Activated naive CD8-positive, alpha-beta T cell treated with anti-CD3 and anti-CD28 coated beads for 36 hours (primary cell): Measurements from ENCODE around the gene SPG7. TPM values are rescaled to one million over a fixed set of nuclear protein-coding genes. Genes with fewer than 3 reads are reported as not detected.

ENCODE experiments used
- DNase-seq: peaks from one replicate; pipeline ENCODE4 v3.0.0; 2021
- H3K27ac Mint-ChIP-seq: one replicate; pipeline ENCODE4 v1.8.0; 2022; ENCODE audit warnings: mild to moderate bottlenecking, moderate library complexity, mixed read lengths
- H3K27me3 Mint-ChIP-seq: one replicate; pipeline ENCODE4 v1.8.0; 2022; ENCODE audit warnings: mild to moderate bottlenecking, mixed read lengths
- H3K36me3 Mint-ChIP-seq: one replicate; pipeline ENCODE4 v1.8.0; 2021; ENCODE audit warnings: mild to moderate bottlenecking, mixed read lengths
- H3K4me1 Mint-ChIP-seq: one replicate; pipeline ENCODE4 v1.8.0; 2021; ENCODE audit warnings: mixed read lengths
- H3K4me3 Mint-ChIP-seq: one replicate; pipeline ENCODE4 v1.8.0; 2022; ENCODE audit warnings: mild to moderate bottlenecking, moderate library complexity, mixed read lengths
- H3K9me3 Mint-ChIP-seq: one replicate; pipeline ENCODE4 v1.8.0; 2022; ENCODE audit warnings: mixed read lengths
- total RNA-seq, 2 experiments: library from RNA; stranded (reverse); gene quantifications; one replicate each; pipeline ENCODE4 v1.2.3, GENCODE V29; 2021

The SPG7 gene
- total RNA-seq, 2 experiments from 2014 or later, result 63.1 to 76.7 TPM

DNA sequence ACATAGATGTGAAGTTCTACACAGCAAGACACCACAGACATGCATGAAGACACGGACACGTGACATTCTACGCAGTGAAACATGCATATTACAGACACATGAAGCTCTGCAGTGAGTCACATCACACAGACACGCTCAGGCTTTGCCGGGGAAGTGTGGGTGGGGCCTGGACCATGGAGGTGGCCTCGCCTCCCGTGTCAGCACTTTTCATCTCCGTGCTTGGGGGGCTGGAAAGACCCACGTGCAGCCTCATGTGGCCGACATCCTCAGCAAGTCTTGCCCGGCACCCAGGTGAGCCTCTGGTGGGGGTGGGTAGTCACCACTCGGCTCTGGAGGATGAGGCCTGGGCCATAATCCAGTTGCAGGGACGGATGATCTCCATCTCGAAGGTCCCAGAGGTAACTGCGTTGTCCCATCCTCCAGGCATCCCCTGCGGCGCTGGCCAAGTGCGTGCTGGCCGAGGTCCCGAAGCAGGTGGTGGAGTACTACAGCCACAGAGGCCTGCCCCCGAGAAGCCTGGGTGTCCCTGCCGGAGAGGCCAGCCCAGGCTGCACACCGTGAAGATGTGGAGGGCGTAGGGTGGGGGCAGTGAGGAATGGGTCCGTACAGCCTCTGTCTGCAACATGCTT, 88.0 kb downstream of the SPG7 start:
- no peak overlapping the region for H3K4me3 Mint-ChIP-seq
- H3K9me3 Mint-ChIP-seq, result no peaks in the 10 kb centered on the region
- no peaks in the 10 kb centered on the region for H3K36me3 Mint-ChIP-seq

DNA sequence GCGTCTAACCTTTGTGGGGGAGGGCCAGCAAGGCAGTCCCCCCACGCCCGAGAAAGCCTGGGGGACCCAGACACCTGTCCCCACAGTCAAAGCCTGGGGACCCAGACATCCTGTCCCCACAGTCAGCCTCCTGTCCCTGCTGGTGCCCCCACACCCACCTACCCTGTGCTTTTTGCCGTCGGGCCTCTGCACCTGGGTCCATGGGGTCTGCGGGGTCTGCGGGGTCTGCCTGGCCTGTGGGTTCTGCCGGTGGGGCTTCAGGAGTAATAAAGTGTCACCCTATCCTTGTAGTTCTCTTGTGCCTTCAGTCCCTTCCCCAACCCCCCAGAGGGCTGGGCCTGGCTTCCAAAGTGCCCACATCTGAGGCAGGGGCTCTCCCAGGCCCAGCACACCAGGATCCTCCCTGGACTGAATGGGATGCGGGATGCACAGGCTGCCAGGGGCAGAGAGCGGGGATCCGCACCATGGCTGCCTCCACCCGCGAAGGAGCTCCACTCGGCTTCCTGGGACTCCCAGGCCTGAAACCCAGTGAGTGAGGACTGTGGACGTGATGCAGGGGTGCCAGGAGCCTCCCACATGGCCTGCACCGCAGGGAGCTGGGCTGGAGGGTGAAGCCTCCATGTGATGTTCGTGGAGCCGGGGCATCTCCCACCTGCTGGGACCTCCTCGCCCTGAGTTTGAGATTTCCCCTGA, 88.9 kb downstream of the SPG7 start:
- no peaks in the 10 kb centered on the region for H3K9me3 Mint-ChIP-seq
- H3K36me3 Mint-ChIP-seq, result no peaks in the 10 kb centered on the region
- no peaks in the 10 kb centered on the region for H3K27me3 Mint-ChIP-seq
- H3K4me1 Mint-ChIP-seq, result peaks cover 5% of the 10 kb centered on the region
- no peak overlapping the region for H3K4me3 Mint-ChIP-seq
- no peak for DNase-seq
- H3K27ac Mint-ChIP-seq, result no peak overlapping the region

More for the DNA sequence above, 88.0 kb downstream of the SPG7 start:
- no peak overlapping the region for H3K27ac Mint-ChIP-seq
- peaks cover 5% of the 10 kb centered on the region for H3K4me1 Mint-ChIP-seq
- no peaks in the 10 kb centered on the region for H3K27me3 Mint-ChIP-seq
- DNase-seq, result no peak

DNA sequence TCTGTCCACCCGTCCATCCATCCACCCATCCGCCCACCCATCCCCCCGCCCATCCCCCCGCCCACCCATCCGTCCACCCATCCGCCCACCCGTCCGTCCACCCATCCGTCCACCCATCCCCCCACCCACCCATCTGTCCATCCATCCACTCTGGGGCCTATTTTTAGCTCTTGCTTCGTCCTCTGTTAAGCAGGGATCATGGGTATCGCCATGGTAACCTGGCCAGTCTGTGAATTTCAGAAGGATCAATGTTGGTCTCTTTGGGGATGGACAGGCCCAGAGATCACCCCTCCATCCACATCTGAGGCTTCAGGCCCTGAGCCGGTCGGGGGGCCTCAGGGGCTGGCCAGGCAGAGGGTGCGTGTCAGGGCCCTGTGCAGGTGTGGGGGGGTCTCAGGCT, 90.0 kb downstream of the SPG7 start:
- no peaks in the 10 kb centered on the region for H3K9me3 Mint-ChIP-seq
- peaks cover 13% of the 10 kb centered on the region for H3K4me1 Mint-ChIP-seq

DNA sequence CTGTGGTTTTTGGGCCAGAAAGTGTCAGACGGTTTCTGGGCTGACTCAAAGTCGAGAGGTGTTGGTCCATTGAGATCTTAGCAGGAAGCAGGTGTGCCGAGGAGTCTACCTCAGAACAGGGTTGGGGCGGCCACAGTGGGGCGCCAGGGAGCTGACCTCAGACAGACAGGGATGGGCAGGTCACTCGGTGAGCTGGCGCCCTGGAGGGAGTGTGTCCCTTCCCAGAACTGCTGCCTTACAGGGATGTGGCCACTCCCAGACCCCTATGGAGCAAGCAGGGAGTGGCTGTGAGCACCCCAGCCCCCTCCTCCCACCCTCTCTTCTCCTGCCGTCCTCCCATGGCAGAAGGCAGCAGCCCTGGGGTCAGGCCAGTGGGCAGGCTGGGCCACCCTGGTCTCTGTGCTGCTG, 91.3 kb downstream of the SPG7 start:
- Mint-ChIP-seq H3K36me3 (no peaks in the 10 kb centered on the region), H3K9me3 (no peaks in the 10 kb centered on the region), H3K4me3 (no peak overlapping the region), H3K27me3 (no peaks in the 10 kb centered on the region), H3K4me1 (peaks cover 8% of the 10 kb centered on the region), H3K27ac (no peak overlapping the region)
- DNase-seq, result peak; percentile 46

More for the DNA sequence above, 90.0 kb downstream of the SPG7 start:
- H3K27ac Mint-ChIP-seq, result no peak overlapping the region
- no peaks in the 10 kb centered on the region for H3K27me3 Mint-ChIP-seq
- no peaks in the 10 kb centered on the region for H3K36me3 Mint-ChIP-seq
- H3K4me3 Mint-ChIP-seq, result no peak overlapping the region
- no peak for DNase-seq

DNA sequence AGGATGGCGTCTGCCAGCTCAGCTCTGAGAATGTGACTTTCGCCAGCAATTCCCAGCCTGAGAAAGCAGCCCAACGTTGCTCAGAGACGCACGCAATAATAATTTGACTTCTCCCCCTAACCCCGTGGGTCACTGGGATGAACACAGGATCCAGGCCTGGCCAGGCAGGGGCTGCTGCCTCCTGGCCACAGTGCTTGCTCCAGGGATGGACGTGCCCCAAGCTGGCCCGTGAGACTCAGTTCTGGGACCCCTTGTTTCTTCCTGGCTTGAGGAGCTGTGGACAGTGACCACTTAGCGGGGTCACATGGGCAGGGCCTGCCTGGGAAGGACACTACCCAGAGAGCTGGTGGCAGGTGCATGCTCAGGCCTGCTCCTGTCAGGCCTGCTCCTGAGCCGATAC, 91.7 kb downstream of the SPG7 start:
- Mint-ChIP-seq H3K4me1 (peaks cover 8% of the 10 kb centered on the region), H3K4me3 (no peak overlapping the region), H3K36me3 (no peaks in the 10 kb centered on the region), H3K9me3 (no peaks in the 10 kb centered on the region), H3K27ac (no peak overlapping the region), H3K27me3 (no peaks in the 10 kb centered on the region)
- no peak for DNase-seq

DNA sequence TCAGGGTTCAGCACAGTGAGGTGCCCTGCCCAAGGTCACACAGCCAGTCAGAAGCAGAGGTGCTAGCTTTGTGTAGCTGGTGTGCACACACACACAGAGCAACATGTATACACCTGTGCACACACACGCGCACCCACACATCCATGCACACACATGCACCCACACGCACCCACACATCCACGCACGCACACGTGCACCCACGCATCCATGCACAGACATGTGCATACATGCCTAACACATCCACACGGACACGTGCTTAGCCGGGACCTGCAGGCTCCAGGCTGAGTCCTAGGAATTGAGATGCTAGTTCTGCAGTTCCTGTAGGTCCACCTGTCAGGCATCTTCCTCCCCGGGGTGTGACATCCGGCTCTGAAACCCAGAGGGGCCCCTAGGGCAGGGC, 92.2 kb downstream of the SPG7 start:
- Mint-ChIP-seq H3K4me1 (peaks cover 8% of the 10 kb centered on the region), H3K9me3 (no peaks in the 10 kb centered on the region), H3K4me3 (no peak overlapping the region), H3K27me3 (no peaks in the 10 kb centered on the region), H3K36me3 (no peaks in the 10 kb centered on the region), H3K27ac (no peak overlapping the region)
- DNase-seq, result no peak

DNA sequence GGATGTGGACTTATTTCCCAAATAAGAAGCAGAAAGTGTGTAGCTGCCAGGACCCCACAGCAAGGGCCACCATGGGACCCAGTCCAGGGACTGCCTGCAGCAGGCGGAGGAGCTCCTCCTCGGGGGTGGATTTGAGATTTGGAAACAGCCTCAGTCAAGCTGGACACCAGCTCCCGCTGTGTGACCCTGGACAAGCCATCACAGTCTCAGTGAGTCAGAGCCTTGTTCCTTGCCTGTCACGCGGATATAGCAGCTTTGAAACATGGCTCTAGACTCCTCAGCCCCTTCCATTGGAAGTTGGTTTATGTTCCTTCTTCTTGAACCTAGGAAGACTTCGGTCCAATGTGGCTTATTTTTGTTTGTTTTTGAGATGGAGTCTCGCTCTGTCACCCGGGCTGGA, 92.8 kb downstream of the SPG7 start:
- no peak overlapping the region for H3K4me3 Mint-ChIP-seq
- H3K27ac Mint-ChIP-seq, result no peak overlapping the region
- no peaks in the 10 kb centered on the region for H3K27me3 Mint-ChIP-seq
- peaks cover 8% of the 10 kb centered on the region for H3K4me1 Mint-ChIP-seq
- no peak for DNase-seq
- H3K36me3 Mint-ChIP-seq, result no peaks in the 10 kb centered on the region
- no peaks in the 10 kb centered on the region for H3K9me3 Mint-ChIP-seq

DNA sequence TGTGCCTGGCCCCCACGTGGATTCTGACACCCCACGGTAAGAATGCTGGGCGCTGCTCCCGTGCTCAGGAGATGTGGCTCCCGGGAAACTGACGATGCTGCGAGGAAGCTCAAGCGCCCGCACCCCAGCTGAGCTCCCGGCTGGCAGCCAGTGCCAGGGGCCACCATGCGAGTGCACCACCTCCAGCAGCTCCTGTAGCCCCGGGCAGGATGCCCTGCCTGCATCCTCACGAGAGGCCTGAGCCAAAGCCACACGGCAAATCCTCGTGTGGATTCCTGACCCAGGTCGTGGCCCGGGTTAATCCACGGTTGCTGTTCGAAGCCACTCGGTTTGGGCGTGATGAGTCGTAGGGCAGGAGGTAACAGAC, 93.7 kb downstream of the SPG7 start:
- DNase-seq, result no peak
- Mint-ChIP-seq H3K4me1 (peaks cover 8% of the 10 kb centered on the region), H3K9me3 (no peaks in the 10 kb centered on the region), H3K27ac (no peak overlapping the region), H3K27me3 (no peaks in the 10 kb centered on the region), H3K36me3 (no peaks in the 10 kb centered on the region), H3K4me3 (no peak overlapping the region)

DNA sequence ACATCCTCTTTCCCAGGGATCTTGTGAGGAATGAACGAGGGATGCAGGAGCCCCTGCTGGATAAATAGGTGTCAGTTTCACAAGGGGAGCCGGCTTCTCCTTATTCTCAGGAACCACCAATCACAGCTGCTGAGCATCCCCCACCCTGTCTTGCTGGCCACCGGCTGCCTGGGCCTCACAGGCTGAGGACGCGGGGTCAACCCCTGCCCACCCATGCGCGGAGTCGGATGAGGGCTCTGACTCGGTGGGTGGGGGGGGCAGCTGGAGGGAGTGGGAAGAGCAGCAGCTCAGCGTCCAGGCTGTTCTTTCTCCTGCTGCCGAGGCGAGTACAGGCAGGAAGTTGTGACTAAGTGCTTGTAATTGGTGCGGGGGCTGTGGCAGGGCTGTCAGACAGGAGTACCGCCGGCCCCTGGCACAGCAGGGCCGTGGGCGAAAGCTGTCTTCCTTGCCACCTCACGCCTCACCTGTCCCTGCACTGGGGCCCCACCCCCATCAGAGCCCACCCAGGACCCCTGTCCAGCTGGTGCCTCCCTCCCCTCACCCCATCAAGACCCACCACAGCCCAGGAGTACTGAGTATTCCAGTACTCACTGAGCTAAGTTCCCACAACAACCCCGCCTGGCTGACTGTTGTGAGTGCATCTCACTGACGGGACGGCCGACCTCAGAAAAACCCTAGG, 94.2 kb downstream of the SPG7 start:
- no peak overlapping the region for H3K27ac Mint-ChIP-seq
- DNase-seq, result peak; percentile 72
- H3K36me3 Mint-ChIP-seq, result no peaks in the 10 kb centered on the region

DNA sequence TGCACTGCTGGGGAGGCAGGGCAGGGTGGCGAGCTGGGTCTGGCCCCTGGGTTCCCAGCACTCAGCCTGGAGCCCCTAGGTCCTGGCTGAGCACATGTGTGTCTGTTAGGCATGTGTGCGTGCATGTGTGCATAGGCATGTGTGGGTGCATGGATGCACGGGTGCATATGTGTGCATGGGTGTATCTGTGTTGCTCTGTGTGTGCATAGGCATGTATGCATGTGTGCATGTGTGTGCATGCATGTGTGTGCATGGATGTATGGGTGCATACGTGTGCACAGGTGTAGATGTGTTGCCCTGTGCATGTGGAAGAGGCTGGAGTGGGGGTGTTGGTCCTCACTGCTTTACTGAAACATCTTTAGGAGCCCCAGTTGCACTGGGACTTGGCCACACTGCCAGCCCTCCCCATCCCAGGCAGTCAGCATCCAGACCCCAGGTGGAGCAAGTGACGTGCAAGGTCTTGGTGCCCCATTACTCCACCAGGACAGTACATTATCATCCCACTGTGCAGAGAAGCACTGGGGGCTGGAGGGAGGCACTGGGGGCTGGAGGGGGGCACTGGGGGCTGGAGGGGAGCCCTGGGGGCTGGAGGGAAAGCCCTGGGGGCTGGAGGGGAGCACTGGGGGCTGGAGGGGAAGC, 94.9 kb downstream of the SPG7 start:
- DNase-seq, result no peak
- no peaks in the 10 kb centered on the region for H3K9me3 Mint-ChIP-seq
- H3K27ac Mint-ChIP-seq, result no peak overlapping the region
- no peak overlapping the region for H3K4me3 Mint-ChIP-seq
- H3K4me1 Mint-ChIP-seq, result peaks cover 8% of the 10 kb centered on the region
- no peaks in the 10 kb centered on the region for H3K36me3 Mint-ChIP-seq
- no peaks in the 10 kb centered on the region for H3K27me3 Mint-ChIP-seq

More for the DNA sequence above, 94.2 kb downstream of the SPG7 start:
- H3K9me3 Mint-ChIP-seq, result no peaks in the 10 kb centered on the region
- H3K4me3 Mint-ChIP-seq, result no peak overlapping the region
- no peaks in the 10 kb centered on the region for H3K27me3 Mint-ChIP-seq
- H3K4me1 Mint-ChIP-seq, result peaks cover 8% of the 10 kb centered on the region

DNA sequence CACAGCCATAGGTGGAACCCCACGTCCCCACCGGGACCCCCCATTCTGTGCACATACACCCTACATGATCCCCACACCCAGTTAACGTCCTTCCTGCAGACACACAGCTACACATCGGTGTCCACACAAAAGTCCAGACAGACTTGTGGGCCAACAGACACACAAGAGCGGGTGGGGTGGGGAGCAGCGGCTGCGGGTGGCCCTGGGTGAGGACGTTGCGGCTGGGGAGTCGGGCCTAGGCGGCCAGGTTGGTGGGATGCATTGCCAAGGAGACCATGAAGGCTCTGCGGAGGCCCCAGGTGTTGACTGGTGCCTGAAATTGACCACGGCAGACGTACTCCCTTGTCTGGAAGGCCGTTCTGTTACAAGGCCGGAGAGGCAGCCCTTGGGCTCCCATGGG, 96.6 kb downstream of the SPG7 start:
- Mint-ChIP-seq H3K36me3 (no peaks in the 10 kb centered on the region), H3K4me3 (no peak overlapping the region), H3K27me3 (no peaks in the 10 kb centered on the region), H3K4me1 (peaks cover 8% of the 10 kb centered on the region), H3K9me3 (no peaks in the 10 kb centered on the region), H3K27ac (no peak overlapping the region)
- no peak for DNase-seq

DNA sequence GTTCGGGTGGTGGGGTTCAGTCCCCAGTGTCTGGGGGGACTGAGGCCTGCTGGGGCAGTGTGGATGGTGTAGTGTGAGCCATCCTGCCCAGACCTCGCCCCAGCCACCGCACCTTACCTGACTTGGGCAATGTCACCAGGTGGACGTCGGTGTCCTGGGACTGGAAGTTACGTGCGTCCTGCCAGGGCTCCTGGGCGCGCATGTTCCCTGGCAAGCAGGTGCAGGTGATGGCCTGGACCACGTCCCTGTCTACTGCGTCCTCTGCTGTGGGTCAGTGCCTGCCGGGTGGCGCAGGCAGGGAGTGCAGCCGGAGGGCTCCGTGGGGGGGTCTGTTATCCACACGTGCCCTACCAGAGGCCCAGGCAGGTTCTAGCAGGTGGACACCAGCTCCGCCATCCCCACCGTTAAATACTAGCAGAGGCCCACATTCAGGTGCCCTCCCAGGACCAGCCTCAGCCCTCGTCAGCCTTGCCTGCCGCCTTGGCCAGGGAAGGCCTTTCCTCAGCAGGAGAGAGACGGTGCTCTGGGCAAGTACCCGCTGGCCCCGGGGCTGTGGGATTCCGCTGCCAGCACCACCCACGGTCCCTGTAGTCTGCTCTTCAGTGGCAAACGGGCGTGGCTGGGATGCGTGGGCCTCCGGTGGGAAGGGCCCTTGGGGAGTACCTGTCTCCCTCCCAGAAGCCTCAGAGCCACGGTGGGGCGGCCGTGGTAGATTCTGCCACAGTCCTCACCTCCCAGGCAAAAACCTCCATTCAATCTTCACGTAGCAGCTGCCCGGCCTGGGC, 97.2 kb downstream of the SPG7 start:
- H3K4me1 Mint-ChIP-seq, result peaks cover 8% of the 10 kb centered on the region
- DNase-seq, result no peak
- H3K27me3 Mint-ChIP-seq, result no peaks in the 10 kb centered on the region
- no peak overlapping the region for H3K27ac Mint-ChIP-seq
- no peaks in the 10 kb centered on the region for H3K9me3 Mint-ChIP-seq
- no peaks in the 10 kb centered on the region for H3K36me3 Mint-ChIP-seq
- no peak overlapping the region for H3K4me3 Mint-ChIP-seq

DNA sequence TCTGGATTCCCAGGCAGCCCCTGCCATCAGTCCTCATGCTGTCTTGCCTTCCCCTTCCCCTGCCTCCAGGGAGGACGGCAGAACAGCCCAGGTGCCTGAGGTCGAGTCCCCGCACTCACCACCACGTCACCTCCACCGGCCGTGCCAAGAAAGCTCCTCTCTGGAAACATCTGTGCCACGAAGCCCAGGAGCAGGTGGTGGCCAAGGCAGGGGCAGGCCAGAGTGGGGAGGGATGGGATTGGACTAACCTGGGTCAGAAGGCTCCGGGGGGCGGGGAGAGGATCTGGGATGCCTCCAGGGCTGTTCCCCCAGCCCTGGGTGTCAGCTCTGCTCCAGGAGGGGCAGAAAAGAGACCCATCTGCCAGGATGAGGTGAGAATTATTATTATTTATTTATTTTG, 97.8 kb downstream of the SPG7 start:
- H3K9me3 Mint-ChIP-seq, result no peaks in the 10 kb centered on the region
- H3K27me3 Mint-ChIP-seq, result no peaks in the 10 kb centered on the region
- no peak overlapping the region for H3K4me3 Mint-ChIP-seq
- H3K36me3 Mint-ChIP-seq, result no peaks in the 10 kb centered on the region
- no peak for DNase-seq
- H3K4me1 Mint-ChIP-seq, result peaks cover 8% of the 10 kb centered on the region
- no peak overlapping the region for H3K27ac Mint-ChIP-seq
